Lower leg skin (tissue), 4 donors: ENCODE results near the gene GPR137B. TPM values are rescaled to one million over a fixed set of nuclear protein-coding genes. Genes with fewer than 3 reads are reported as not detected.

ENCODE experiments used
- DNase-seq, 2 donors: peaks; one replicate each; pipeline ENCODE4 v3.0.0-alpha.2; 2019; ENCODE audit warnings: low spot score in 2 of 2
- H3K4me3 ChIP-seq: fragments of 200-600 bp; sonication (generic); 2 replicates; pipeline ENCODE4 v1.5.1; 2017; ENCODE audit warnings: mild to moderate bottlenecking, low read depth; ENCODE audit not compliant: poor library complexity, severe bottlenecking
- POLR2A ChIP-seq, 2 donors: fragments of 450-650 bp; IDR thresholded peaks; one replicate each; pipeline ENCODE4 v1.6.1; 2016 to 2017; ENCODE audit warnings: antibody characterized with exemption in 2 of 2, mild to moderate bottlenecking in 1 of 2, moderate library complexity in 1 of 2
- WGBS, 2 donors: methylation state at CpG; one replicate each; pipeline ENCODE4 v1.1.5; 2018; 5-methylcytosine and 5-hydroxymethylcytosine counted together
- intact Hi-C: fragments of 100-400 bp; cut with DNase I; formaldehyde crosslinking; loops from one replicate; pipeline ENCODE4 v1.15.0; 2023; ENCODE audit warnings: low total_unique reads
- total RNA-seq, 4 donors: library from RNA; depleted of rRNA; stranded (reverse); fragments of >200 nt; gene quantifications; one replicate each; pipeline ENCODE4 v1.1.0, GENCODE V29; 2016
- TF ChIP-seq, protein P1 (sequence below), 3 donors: fragments of 450-650 bp; IDR thresholded peaks; one replicate each; pipeline ENCODE4 v1.5.1; 2016; ENCODE audit warnings: antibody characterized with exemption in 3 of 3, mild to moderate bottlenecking in 3 of 3, moderate library complexity in 2 of 3

GPR137B gene
- total RNA-seq, 4 donors from 2014 or later, result 22.5 to 45.5 (median 35.3) TPM

- DNase-seq, result peak in 1 of 2 donors; percentile 37
- WGBS, 2 donors, result 92% methylated on average over 10 of the region's 10 CpGs
- intact Hi-C loops, result no loop called here
- TF ChIP-seq POLR2A (IDR thresholded peaks at IDR 0.05), result no peak
- TF ChIP-seq, protein P1, sequence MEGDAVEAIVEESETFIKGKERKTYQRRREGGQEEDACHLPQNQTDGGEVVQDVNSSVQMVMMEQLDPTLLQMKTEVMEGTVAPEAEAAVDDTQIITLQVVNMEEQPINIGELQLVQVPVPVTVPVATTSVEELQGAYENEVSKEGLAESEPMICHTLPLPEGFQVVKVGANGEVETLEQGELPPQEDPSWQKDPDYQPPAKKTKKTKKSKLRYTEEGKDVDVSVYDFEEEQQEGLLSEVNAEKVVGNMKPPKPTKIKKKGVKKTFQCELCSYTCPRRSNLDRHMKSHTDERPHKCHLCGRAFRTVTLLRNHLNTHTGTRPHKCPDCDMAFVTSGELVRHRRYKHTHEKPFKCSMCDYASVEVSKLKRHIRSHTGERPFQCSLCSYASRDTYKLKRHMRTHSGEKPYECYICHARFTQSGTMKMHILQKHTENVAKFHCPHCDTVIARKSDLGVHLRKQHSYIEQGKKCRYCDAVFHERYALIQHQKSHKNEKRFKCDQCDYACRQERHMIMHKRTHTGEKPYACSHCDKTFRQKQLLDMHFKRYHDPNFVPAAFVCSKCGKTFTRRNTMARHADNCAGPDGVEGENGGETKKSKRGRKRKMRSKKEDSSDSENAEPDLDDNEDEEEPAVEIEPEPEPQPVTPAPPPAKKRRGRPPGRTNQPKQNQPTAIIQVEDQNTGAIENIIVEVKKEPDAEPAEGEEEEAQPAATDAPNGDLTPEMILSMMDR (IDR thresholded peaks at IDR 0.05), result no peak
- no peak overlapping the region for H3K4me3 ChIP-seq
These were observed 23.1 kb downstream of the GPR137B start for GRCh38 chr1:236165238-236165981.

GRCh38 chr1:236166041-236166440 lies 23.7 kb downstream of the GPR137B start:
- no peak overlapping the region for H3K4me3 ChIP-seq
- intact Hi-C loops, result no loop called here
- WGBS, 2 donors, result 83 to 85% methylated on average over 6 of the region's 6 CpGs
- DNase-seq, result no peak
- TF ChIP-seq, protein P1 (IDR thresholded peaks at IDR 0.05), result no peak
- no peak for TF ChIP-seq POLR2A (IDR thresholded peaks at IDR 0.05)

- 95 to 98% methylated on average over 7 of the region's 7 CpGs for WGBS, 2 donors
- DNase-seq, result peak in 1 of 2 donors; percentile 28
- H3K4me3 ChIP-seq, result no peak overlapping the region
- intact Hi-C loops, result no loop called here
- TF ChIP-seq, protein P1 (IDR thresholded peaks at IDR 0.05), result no peak
- no peak for TF ChIP-seq POLR2A (IDR thresholded peaks at IDR 0.05)
These were observed 24.8 kb downstream of the GPR137B start for GRCh38 chr1:236167154-236167553.

DNA sequence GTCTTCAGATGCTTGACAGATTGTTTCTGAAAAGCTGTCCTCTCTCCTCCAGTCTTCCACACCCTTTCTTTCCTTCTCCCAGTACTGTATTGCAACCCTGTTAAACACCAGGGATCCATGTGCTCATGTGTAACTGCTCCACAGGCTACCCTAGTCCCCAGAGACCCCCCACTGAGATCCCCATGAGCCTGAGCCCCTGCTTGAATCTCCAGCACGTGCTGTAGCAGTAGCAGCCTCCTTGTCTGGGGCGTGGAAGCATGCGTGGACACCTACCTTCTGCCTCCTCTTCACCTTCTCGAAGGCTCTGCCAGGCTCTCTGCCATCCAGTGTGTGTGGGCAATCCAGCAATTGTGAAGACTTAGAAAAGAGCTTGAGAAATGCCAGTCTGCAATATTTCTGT lies 25.2 kb downstream of the GPR137B start:
- no peak overlapping the region for H3K4me3 ChIP-seq
- 90 to 93% methylated on average over 4 of the region's 4 CpGs for WGBS, 2 donors
- TF ChIP-seq, protein P1 (IDR thresholded peaks at IDR 0.05), result no peak
- no peak for TF ChIP-seq POLR2A (IDR thresholded peaks at IDR 0.05)
- DNase-seq, result peak in 1 of 2 donors; percentile 68
- intact Hi-C loops, result no loop called here

- intact Hi-C loops, result no loop called here
- H3K4me3 ChIP-seq, result no peak overlapping the region
- TF ChIP-seq, protein P1 (IDR thresholded peaks at IDR 0.05), result no peak
- no peak for TF ChIP-seq POLR2A (IDR thresholded peaks at IDR 0.05)
- peak; percentile 66 to 93 for DNase-seq
- WGBS, 2 donors, result 66 to 78% methylated on average over 10 of the region's 10 CpGs
These were observed 26.5 kb downstream of the GPR137B start for GRCh38 chr1:236168716-236169429.
